ENCODE results near the gene USP7.
"Not testable (repeated sequence)": the region's sequence is repeated elsewhere in the genome, so short reads cannot be mapped to it uniquely, and the experiment has no call there.

Gene USP7

GRCh38 chr16:8925455-8925854 lies 38.3 kb downstream of the USP7 start:
- DNase-seq (ENCODE audit: low read depth in 2 of 2) = no peak

GRCh38 chr16:8924214-8924613 lies 39.5 kb downstream of the USP7 start:
- no peak for DNase-seq (ENCODE audit: low read depth in 2 of 2)

GRCh38 chr16:8923199-8923598 lies 40.5 kb downstream of the USP7 start:
- DNase-seq (ENCODE audit: low read depth in 2 of 2) = no peak

GRCh38 chr16:8921347-8921984 lies 42.2 kb downstream of the USP7 start:
- no peak for DNase-seq (ENCODE audit: low read depth in 2 of 2)

- no peak for DNase-seq (ENCODE audit: low read depth in 2 of 2)
Observed at GRCh38 chr16:8920645-8921346, 42.9 kb downstream of the USP7 start.

GRCh38 chr16:8919934-8920462 lies 43.7 kb downstream of the USP7 start:
- no peak for DNase-seq (ENCODE audit: low read depth in 2 of 2)

GRCh38 chr16:8919089-8919933 lies 44.4 kb downstream of the USP7 start:
- DNase-seq (ENCODE audit: low read depth in 2 of 2) = no peak

GRCh38 chr16:8917336-8917735 lies 46.4 kb downstream of the USP7 start:
- DNase-seq (ENCODE audit: low read depth in 2 of 2) = not testable (repeated sequence)

GRCh38 chr16:8916541-8917225 lies 47.0 kb downstream of the USP7 start:
- no peak for DNase-seq (ENCODE audit: low read depth in 2 of 2)

- DNase-seq (ENCODE audit: low read depth in 2 of 2) = no peak
Observed at GRCh38 chr16:8915722-8916301, 47.9 kb downstream of the USP7 start.

GRCh38 chr16:8914098-8914497 lies 49.6 kb downstream of the USP7 start:
- no peak for DNase-seq (ENCODE audit: low read depth in 2 of 2)

- DNase-seq (ENCODE audit: low read depth in 2 of 2) = no peak
Observed at GRCh38 chr16:8912793-8913192, 50.9 kb downstream of the USP7 start.

- no peak for DNase-seq (ENCODE audit: low read depth in 2 of 2)
Observed at GRCh38 chr16:8910811-8911210, 52.9 kb downstream of the USP7 start.

- DNase-seq (ENCODE audit: low read depth in 2 of 2) = no peak
Observed at GRCh38 chr16:8908810-8909468, 54.8 kb downstream of the USP7 start.

GRCh38 chr16:8907096-8907495 lies 56.6 kb downstream of the USP7 start:
- DNase-seq (ENCODE audit: low read depth in 2 of 2) = no peak

GRCh38 chr16:8905795-8906591 lies 57.7 kb downstream of the USP7 start:
- DNase-seq (ENCODE audit: low read depth in 2 of 2) = no peak

- DNase-seq (ENCODE audit: low read depth in 2 of 2) = no peak
Observed at GRCh38 chr16:8905168-8905762, 58.4 kb downstream of the USP7 start.

GRCh38 chr16:8904018-8904430 lies 59.7 kb downstream of the USP7 start:
- DNase-seq (ENCODE audit: low read depth in 2 of 2) = no peak

GRCh38 chr16:8903004-8903403 lies 60.7 kb downstream of the USP7 start:
- no peak for DNase-seq (ENCODE audit: low read depth in 2 of 2)

Data from stimulated activated CD8-positive, alpha-beta memory T cell treated with anti-CD3 and anti-CD28 coated beads, Interleukin-15, amount 100 ng/mL, for 48 hours (primary cell).